Astrocyte (in vitro differentiated cells and primary cell): ENCODE measurements around the gene TMTC1. TPM values are rescaled to one million over a fixed set of nuclear protein-coding genes. Genes with fewer than 3 reads are reported as not detected.

ENCODE experiments used
- DNase-seq: peaks from one replicate; pipeline ENCODE4 v3.0.0-alpha.2; 2010; ENCODE audit warnings: low read depth
- FAIRE-seq: peaks from 2 replicates; lab custom pipeline; 2011; peaks lifted over from hg19 to GRCh38; lab: Jason Lieb, UNC
- H2AFZ ChIP-seq: 2 replicates; pipeline ENCODE4 v1.6.0; 2012; ENCODE audit warnings: low read depth, low read length, inconsistent platforms
- H3K27ac ChIP-seq: 2 replicates; pipeline ENCODE4 v1.5.1; 2011; ENCODE audit warnings: low read depth, low read length, inconsistent platforms
- H3K27me3 ChIP-seq: 2 replicates; pipeline ENCODE4 v1.6.0; 2011; ENCODE audit warnings: low read length, inconsistent platforms; ENCODE audit not compliant: insufficient read depth
- H3K36me3 ChIP-seq: 2 replicates; pipeline ENCODE4 v1.5.1; 2011; ENCODE audit warnings: low read length, inconsistent platforms; ENCODE audit not compliant: insufficient read depth
- H3K4me1 ChIP-seq: 2 replicates; pipeline ENCODE4 v1.5.1; 2011; ENCODE audit warnings: low read length, inconsistent platforms; ENCODE audit not compliant: insufficient read depth
- H3K4me2 ChIP-seq: 2 replicates; pipeline ENCODE4 v1.6.0; 2012; ENCODE audit warnings: low read length, inconsistent platforms
- H3K4me3 ChIP-seq: 2 replicates; pipeline ENCODE4 v1.5.1; 2011; ENCODE audit warnings: low read depth, mild to moderate bottlenecking, low read length, inconsistent platforms; ENCODE audit not compliant: insufficient read depth
- H3K79me2 ChIP-seq: 2 replicates; pipeline ENCODE4 v1.6.0; 2012; ENCODE audit warnings: mild to moderate bottlenecking, low read length, inconsistent platforms; ENCODE audit not compliant: insufficient read depth
- H3K9ac ChIP-seq: 2 replicates; pipeline ENCODE4 v1.6.0; 2012; ENCODE audit warnings: mild to moderate bottlenecking, low read length, inconsistent platforms
- H3K9me3 ChIP-seq: 2 replicates; pipeline ENCODE4 v1.5.1; 2012; ENCODE audit warnings: low read depth, mild to moderate bottlenecking, low read length, inconsistent platforms; ENCODE audit not compliant: insufficient read depth
- H4K20me1 ChIP-seq: 2 replicates; pipeline ENCODE4 v1.6.0; 2012; ENCODE audit warnings: low read length, inconsistent platforms; ENCODE audit not compliant: insufficient read depth
- H3K27ac Mint-ChIP-seq: one replicate; pipeline ENCODE4 v1.8.0; 2021; ENCODE audit warnings: mild to moderate bottlenecking, mixed read lengths; ENCODE audit not compliant: unreplicated experiment
- H3K27me3 Mint-ChIP-seq: one replicate; pipeline ENCODE4 v1.8.0; 2021; ENCODE audit warnings: low read depth, mixed read lengths; ENCODE audit not compliant: unreplicated experiment
- H3K36me3 Mint-ChIP-seq: one replicate; pipeline ENCODE4 v1.8.0; 2021; ENCODE audit warnings: low read depth, mixed read lengths; ENCODE audit not compliant: unreplicated experiment
- H3K4me1 Mint-ChIP-seq: one replicate; pipeline ENCODE4 v1.8.0; 2021; ENCODE audit warnings: low read depth, mixed read lengths; ENCODE audit not compliant: unreplicated experiment
- H3K4me3 Mint-ChIP-seq: one replicate; pipeline ENCODE4 v1.8.0; 2021; ENCODE audit warnings: mild to moderate bottlenecking, moderate library complexity, mixed read lengths; ENCODE audit not compliant: unreplicated experiment
- H3K9me3 Mint-ChIP-seq: one replicate; pipeline ENCODE4 v1.8.0; 2021; ENCODE audit warnings: mild to moderate bottlenecking, mixed read lengths; ENCODE audit not compliant: unreplicated experiment
- EZH2 ChIP-seq: IDR thresholded peaks from 2 replicates; pipeline ENCODE4 v1.6.1; 2012; ENCODE audit warnings: mild to moderate bottlenecking, low read length, inconsistent platforms; ENCODE audit not compliant: insufficient read depth
- total RNA-seq: library from RNA; stranded (reverse); gene quantifications from 2 replicates; pipeline ENCODE4 v1.2.1, GENCODE V29; 2021
- TF ChIP-seq, protein P1 (sequence below): IDR thresholded peaks from 2 replicates; pipeline ENCODE4 v1.5.1; 2011; ENCODE audit warnings: low read depth, mild to moderate bottlenecking, inconsistent platforms, low read length, moderate library complexity; ENCODE audit not compliant: insufficient read depth

TMTC1 gene
- total RNA-seq, 1 donor from 2014 or later, result 4.7 TPM

DNA sequence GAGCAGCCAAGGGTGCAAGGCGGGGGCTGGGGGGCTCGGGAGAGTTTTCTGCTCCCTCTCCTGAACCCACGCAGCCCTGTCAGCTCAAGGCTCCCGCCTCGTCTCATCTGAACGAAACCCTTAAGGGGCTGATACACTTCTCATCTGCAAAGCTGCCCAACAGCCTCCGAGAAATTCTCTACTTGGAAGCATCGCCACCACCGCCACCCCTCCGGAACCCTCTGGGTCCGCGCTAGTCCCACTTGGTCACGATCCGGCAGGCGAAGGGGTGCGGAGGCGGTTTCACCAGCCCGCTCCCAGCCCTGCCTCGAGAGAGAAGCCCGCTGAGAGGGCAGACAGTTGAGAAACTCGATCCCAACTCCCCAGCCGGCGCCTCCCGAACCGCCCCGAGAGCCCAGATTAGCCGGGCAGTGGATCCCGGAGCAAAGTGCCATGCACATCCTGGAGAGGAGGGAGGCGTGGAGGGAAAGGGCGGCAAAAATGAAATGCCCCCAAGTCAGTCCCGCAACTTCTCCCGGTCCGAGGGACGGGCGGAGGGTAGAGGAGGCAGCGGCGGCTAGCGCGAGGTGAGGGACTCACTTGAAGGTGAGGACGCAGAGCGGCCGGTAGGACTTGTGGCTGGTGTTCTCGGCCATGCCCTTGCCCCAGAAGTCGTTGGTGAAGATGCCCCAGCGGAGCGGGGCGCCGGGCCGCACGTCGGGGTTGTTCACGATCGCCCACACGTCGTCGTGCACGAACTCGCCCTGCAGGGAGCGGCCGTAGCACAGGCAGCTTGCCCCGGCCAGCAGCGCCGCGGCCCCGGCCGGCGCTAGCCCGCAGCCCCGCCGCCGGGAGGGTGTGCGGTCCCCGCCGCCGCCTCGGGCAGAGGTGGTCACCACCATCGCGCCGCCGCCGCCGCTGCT, 620 bp downstream of the TMTC1 start:
- H3K9me3 ChIP-seq, result no peaks in the 10 kb centered on the region
- Mint-ChIP-seq H3K9me3 (no peaks in the 10 kb centered on the region), H3K4me3 (peak overlapping the region; percentile 90), H3K27ac (peak overlapping the region; percentile 26), H3K4me1 (peaks cover 4% of the 10 kb centered on the region), H3K36me3 (no peaks in the 10 kb centered on the region), H3K27me3 (peaks cover 3% of the 10 kb centered on the region)
- H3K27me3 ChIP-seq, result peaks cover 24% of the 10 kb centered on the region
- DNase-seq (peak; percentile 26), FAIRE-seq (no peak)
- H4K20me1 ChIP-seq, result no peaks in the 10 kb centered on the region
- H3K4me2 ChIP-seq, result peak overlapping the region; percentile 91
- no peaks in the 10 kb centered on the region for H3K36me3 ChIP-seq
- H3K9ac ChIP-seq, result peak overlapping the region; percentile 70
- H3K4me1 ChIP-seq, result peaks cover 10% of the 10 kb centered on the region
- H3K4me3 ChIP-seq, result peak overlapping the region; percentile 54
- peak overlapping the region; percentile 82 for H2AFZ ChIP-seq
- H3K27ac ChIP-seq, result no peak overlapping the region
- no peaks in the 10 kb centered on the region for H3K79me2 ChIP-seq
- TF ChIP-seq, protein P1, sequence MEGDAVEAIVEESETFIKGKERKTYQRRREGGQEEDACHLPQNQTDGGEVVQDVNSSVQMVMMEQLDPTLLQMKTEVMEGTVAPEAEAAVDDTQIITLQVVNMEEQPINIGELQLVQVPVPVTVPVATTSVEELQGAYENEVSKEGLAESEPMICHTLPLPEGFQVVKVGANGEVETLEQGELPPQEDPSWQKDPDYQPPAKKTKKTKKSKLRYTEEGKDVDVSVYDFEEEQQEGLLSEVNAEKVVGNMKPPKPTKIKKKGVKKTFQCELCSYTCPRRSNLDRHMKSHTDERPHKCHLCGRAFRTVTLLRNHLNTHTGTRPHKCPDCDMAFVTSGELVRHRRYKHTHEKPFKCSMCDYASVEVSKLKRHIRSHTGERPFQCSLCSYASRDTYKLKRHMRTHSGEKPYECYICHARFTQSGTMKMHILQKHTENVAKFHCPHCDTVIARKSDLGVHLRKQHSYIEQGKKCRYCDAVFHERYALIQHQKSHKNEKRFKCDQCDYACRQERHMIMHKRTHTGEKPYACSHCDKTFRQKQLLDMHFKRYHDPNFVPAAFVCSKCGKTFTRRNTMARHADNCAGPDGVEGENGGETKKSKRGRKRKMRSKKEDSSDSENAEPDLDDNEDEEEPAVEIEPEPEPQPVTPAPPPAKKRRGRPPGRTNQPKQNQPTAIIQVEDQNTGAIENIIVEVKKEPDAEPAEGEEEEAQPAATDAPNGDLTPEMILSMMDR, result no peak
- peak; percentile 75 for TF ChIP-seq EZH2

DNA sequence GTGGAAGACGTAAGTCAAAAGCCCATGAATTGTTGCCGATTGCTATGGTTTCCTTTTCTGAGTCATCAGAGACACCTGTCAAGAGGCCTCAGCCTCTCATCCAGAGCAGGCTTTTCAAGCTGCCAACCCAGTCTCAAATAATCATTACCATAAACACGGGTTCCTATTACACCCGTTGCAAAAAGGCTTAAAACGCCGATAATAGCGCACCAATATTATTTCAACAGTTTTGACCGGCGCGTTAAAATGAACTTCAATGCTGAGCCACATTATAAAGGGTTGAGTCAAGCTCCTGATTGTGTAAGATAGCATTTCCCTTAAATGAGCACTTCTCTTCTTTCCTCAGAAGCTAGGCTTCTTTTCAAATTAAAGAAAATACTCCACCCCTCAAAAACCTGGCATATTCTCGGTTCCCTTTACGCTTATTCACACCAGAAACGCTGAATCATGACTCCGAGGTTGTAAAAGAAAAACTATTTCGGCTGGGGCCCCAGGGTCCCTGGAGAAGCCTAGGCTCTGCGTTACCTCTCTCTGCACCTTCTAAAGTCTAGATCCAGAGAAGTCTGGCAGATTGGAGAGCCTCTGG, 1.4 kb downstream of the TMTC1 start:
- Mint-ChIP-seq H3K4me1 (peaks cover 4% of the 10 kb centered on the region), H3K4me3 (peak overlapping the region; percentile 90), H3K36me3 (no peaks in the 10 kb centered on the region), H3K9me3 (no peaks in the 10 kb centered on the region), H3K27me3 (peaks cover 3% of the 10 kb centered on the region), H3K27ac (peak overlapping the region; percentile 62)
- Histone ChIP-seq H3K27ac (no peak overlapping the region), H3K4me3 (peak overlapping the region; percentile 54), H3K9ac (peak overlapping the region; percentile 70), H3K9me3 (no peaks in the 10 kb centered on the region), H3K4me1 (peaks cover 10% of the 10 kb centered on the region), H3K79me2 (no peaks in the 10 kb centered on the region), H3K4me2 (peak overlapping the region; percentile 91), H2AFZ (peak overlapping the region; percentile 82), H4K20me1 (no peaks in the 10 kb centered on the region), H3K27me3 (peaks cover 23% of the 10 kb centered on the region), H3K36me3 (no peaks in the 10 kb centered on the region)
- peak; percentile 77 for DNase-seq
- no peak for TF ChIP-seq EZH2
- TF ChIP-seq, protein P1, result no peak
- no peak for FAIRE-seq
